Fibroblast of pulmonary artery (primary cell): Measurements from ENCODE around the gene MED13.

Experiments used
- DNase-seq: peaks from one replicate; pipeline ENCODE4 v3.0.0-alpha.2; 2010; ENCODE audit warnings: low read depth
- H3K4me3 ChIP-seq: replicated peaks from 2 replicates; pipeline ENCODE4 v1.5.1; 2011; ENCODE audit warnings: low read depth, mild to moderate bottlenecking, control low read depth, low read length, moderate library complexity
- TF ChIP-seq, protein P1 (sequence below): IDR thresholded peaks from 2 replicates; pipeline ENCODE4 v1.5.1; 2011; ENCODE audit warnings: mild to moderate bottlenecking, control low read depth, low read length, inconsistent platforms; ENCODE audit errors: missing control alignments

The MED13 gene

DNA sequence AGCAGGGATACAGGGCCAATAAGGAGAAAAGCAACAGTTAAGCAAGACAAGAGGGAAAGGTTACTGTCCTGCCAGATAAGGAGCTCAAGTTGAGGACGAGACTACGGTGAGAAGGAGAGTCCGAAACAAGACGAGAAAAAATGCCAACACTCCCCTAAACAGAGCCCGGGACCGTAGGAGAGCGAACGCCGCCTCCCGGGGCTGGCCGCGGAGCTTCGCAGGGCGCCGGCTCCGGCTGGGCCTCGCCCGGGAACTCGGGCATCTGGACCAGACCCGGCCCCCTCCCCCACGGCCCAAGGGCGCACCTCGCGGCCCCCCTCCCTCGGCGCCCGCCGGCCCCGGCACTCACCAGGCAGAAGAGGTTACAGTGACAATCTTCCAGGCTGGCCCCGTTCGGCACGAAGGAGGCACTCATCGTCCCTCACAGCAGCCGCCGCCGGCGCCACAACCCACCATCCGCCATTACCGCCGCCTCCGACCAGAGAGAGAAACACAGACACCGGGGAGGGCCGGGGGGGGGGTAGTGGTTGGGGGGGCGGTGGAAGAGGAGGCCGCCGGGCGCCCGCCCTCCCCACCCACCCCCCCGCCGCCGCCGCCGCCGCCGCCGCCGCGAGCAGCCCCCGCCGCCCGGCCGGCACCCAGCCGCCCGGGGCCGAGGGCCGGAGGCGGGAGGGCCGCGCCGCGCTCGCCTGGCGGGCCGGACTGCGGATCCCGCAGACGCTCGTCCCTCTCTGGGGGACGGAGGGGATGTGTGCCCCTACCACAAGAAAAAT, at the start of gene MED13:
MED13 (minus strand) TSS at position 488 of the 773 bp plus-strand sequence; CDS start at position 415, 73 bp downstream.
- TF ChIP-seq, protein P1, sequence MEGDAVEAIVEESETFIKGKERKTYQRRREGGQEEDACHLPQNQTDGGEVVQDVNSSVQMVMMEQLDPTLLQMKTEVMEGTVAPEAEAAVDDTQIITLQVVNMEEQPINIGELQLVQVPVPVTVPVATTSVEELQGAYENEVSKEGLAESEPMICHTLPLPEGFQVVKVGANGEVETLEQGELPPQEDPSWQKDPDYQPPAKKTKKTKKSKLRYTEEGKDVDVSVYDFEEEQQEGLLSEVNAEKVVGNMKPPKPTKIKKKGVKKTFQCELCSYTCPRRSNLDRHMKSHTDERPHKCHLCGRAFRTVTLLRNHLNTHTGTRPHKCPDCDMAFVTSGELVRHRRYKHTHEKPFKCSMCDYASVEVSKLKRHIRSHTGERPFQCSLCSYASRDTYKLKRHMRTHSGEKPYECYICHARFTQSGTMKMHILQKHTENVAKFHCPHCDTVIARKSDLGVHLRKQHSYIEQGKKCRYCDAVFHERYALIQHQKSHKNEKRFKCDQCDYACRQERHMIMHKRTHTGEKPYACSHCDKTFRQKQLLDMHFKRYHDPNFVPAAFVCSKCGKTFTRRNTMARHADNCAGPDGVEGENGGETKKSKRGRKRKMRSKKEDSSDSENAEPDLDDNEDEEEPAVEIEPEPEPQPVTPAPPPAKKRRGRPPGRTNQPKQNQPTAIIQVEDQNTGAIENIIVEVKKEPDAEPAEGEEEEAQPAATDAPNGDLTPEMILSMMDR = no peak
- peak within 1 kb of the TSS; percentile 97 for H3K4me3 ChIP-seq
- DNase-seq = peak; percentile 33

DNA sequence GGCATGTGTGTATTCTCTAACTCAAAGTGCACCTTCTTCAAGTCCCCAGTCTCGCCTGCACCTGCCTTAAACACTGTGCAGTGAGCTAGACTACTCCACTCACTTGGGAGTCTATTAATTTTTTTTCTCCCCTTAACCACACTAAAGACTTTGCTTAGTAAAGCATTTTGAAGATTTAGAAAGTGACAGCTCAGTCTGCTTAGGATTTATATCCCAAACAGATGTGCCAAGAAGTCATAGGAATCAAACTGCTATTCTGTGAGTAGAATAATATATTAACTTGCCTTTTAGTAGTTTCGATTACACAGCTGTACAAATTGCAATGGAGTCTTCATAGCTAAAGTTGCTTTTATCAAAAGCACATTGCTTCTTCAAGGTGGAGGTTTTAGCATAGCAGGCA, 47.2 kb upstream of the MED13 start:
- TF ChIP-seq, protein P1 = no peak
- no peak overlapping the region for H3K4me3 ChIP-seq
- no peak for DNase-seq

- H3K4me3 ChIP-seq = no peak overlapping the region
- TF ChIP-seq, protein P1 = no peak
- DNase-seq = no peak
Measured at GRCh38 chr17:62111562-62112171, 46.6 kb upstream of the MED13 start.

DNA sequence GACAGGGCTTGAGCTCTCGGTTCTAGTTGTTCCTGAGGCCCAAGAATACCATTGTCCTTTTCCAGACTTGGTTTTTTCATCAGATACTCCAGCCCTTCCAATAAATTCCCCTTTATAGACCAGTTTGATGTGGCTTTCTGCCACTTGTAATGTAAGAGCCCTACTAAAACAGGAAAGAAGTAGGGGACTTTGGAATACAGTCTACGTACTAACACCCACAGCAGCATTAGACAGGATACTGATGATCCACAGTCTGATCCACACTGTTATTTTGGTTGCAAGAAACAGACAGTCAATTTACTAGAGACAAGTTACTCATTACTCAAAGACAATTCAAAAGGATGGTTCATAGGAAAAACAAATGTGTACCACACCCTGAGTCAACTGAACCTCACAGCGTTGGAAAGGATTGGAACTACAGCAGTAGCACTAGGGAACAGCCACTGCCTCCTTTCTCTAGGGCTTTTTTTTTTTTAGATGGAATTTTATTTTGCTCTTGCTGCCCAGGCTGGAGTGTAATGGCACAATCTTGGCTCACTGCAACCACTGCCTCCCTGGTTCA, 45.9 kb upstream of the MED13 start:
- H3K4me3 ChIP-seq = no peak overlapping the region
- DNase-seq = no peak
- TF ChIP-seq, protein P1 = no peak

- no peak for DNase-seq
- TF ChIP-seq, protein P1 = no peak
- H3K4me3 ChIP-seq = no peak overlapping the region
Measured at GRCh38 chr17:62109924-62110323, 44.8 kb upstream of the MED13 start.

GRCh38 chr17:62109378-62109902, 44.4 kb upstream of the MED13 start:
- TF ChIP-seq, protein P1 = peak; percentile 55
- peak; percentile 58 for DNase-seq

More at GRCh38 chr17:62109378-62109902, 44.4 kb upstream of the MED13 start:
- H3K4me3 ChIP-seq = no peak overlapping the region
